HG03280 (cell line): ENCODE data around the gene CNN3.

Experiments used
- ATAC-seq: cut with Tn5 transposase; IDR thresholded peaks from one replicate; pipeline ENCODE4 v1.9.1; 2021; ENCODE audit warnings: mild to moderate bottlenecking, moderate library complexity; ENCODE audit not compliant: unreplicated experiment

CNN3 gene

GRCh38 chr1:94862718-94863117 is 64.2 kb downstream of the CNN3 start:
- ATAC-seq, result no peak

- ATAC-seq, result no peak
Observed at GRCh38 chr1:94859174-94859573, 67.7 kb downstream of the CNN3 start.

GRCh38 chr1:94858276-94858675 is 68.6 kb downstream of the CNN3 start:
- no peak for ATAC-seq

- no peak for ATAC-seq
Observed at GRCh38 chr1:94856868-94857267, 70.0 kb downstream of the CNN3 start.

- ATAC-seq, result no peak
Observed at GRCh38 chr1:94856004-94856403, 70.9 kb downstream of the CNN3 start.

GRCh38 chr1:94855307-94855700 is 71.6 kb downstream of the CNN3 start:
- ATAC-seq, result no peak

- ATAC-seq, result peak; percentile 98
Observed at GRCh38 chr1:94854458-94855306, 72.2 kb downstream of the CNN3 start.

- no peak for ATAC-seq
Observed at GRCh38 chr1:94852788-94853187, 74.1 kb downstream of the CNN3 start.

GRCh38 chr1:94851571-94851970 is 75.3 kb downstream of the CNN3 start:
- ATAC-seq, result no peak
